Fibroblast of lung (primary cell): ENCODE data around the gene PLK1. TPM values are rescaled to one million over a fixed set of nuclear protein-coding genes. Genes with fewer than 3 reads are reported as not detected.

ENCODE experiments used
- DNase-seq, 2 donors: peaks; one replicate each; pipeline versions ENCODE4 v3.0.0 to v3.0.0-alpha.2; 2010; ENCODE audit warnings: low read depth in 2 of 2
- H2AFZ ChIP-seq: 2 replicates; pipeline ENCODE4 v1.5.1; 2012; ENCODE audit warnings: low read length, control low read depth, inconsistent platforms
- H3K27ac ChIP-seq: 2 replicates; pipeline ENCODE4 v1.5.1; 2011; ENCODE audit warnings: low read length, control low read depth; ENCODE audit not compliant: insufficient read depth
- H3K27me3 ChIP-seq: 2 replicates; pipeline ENCODE4 v1.5.1; 2011; ENCODE audit warnings: mild to moderate bottlenecking, low read length; ENCODE audit not compliant: control insufficient read depth, insufficient read depth
- H3K36me3 ChIP-seq: 2 replicates; pipeline ENCODE4 v1.5.1; 2011; ENCODE audit warnings: low read length; ENCODE audit not compliant: control insufficient read depth, insufficient read depth
- H3K4me1 ChIP-seq: 2 replicates; pipeline ENCODE4 v1.5.1; 2011; ENCODE audit warnings: low read length; ENCODE audit not compliant: control insufficient read depth, insufficient read depth; ENCODE audit errors: extremely low read depth
- H3K4me2 ChIP-seq: 2 replicates; pipeline ENCODE4 v1.5.1; 2011; ENCODE audit warnings: low read length, control low read depth; ENCODE audit not compliant: insufficient read depth; ENCODE audit errors: extremely low read depth
- H3K4me3 ChIP-seq, 4 experiments: fragments of 200-600 bp in 1 of 4; sonication (generic) in 1 of 4; replicated peaks in 1 of 4; 2 replicates each; pipeline ENCODE4 v1.5.1; 2011 to 2016; ENCODE audit warnings: low read length in 4 of 4, low read depth in 3 of 4, mild to moderate bottlenecking in 3 of 4, control low read depth in 2 of 4, inconsistent platforms in 1 of 4, mixed read lengths in 1 of 4; ENCODE audit not compliant: insufficient read depth in 1 of 4; ENCODE audit errors: control extremely low read depth in 1 of 4
- H3K79me2 ChIP-seq: 2 replicates; pipeline ENCODE4 v1.5.1; 2012; ENCODE audit warnings: mild to moderate bottlenecking, low read length, inconsistent platforms; ENCODE audit not compliant: control insufficient read depth, insufficient read depth
- H3K9ac ChIP-seq: 2 replicates; pipeline ENCODE4 v1.5.1; 2011; ENCODE audit warnings: mild to moderate bottlenecking, low read length, control low read depth; ENCODE audit not compliant: insufficient read depth
- H3K9me3 ChIP-seq: 2 replicates; pipeline ENCODE4 v1.5.1; 2012; ENCODE audit warnings: low read depth, low read length; ENCODE audit not compliant: control insufficient read depth, insufficient read depth
- H4K20me1 ChIP-seq: 2 replicates; pipeline ENCODE4 v1.5.1; 2011; ENCODE audit warnings: low read length; ENCODE audit not compliant: control insufficient read depth, insufficient read depth; ENCODE audit errors: extremely low read depth
- EZH2 ChIP-seq: IDR thresholded peaks from 2 replicates; pipeline ENCODE4 v1.5.1; 2012; ENCODE audit warnings: low read length, control low read depth, mild to moderate bottlenecking; ENCODE audit errors: missing control alignments
- polyA plus RNA-seq, 2 donors: library from polyadenylated mRNA; depleted of rRNA in 1 of 2; stranded (reverse) in 1 of 2; unstranded in 1 of 2; fragments of >200 nt; gene quantifications; 2 replicates each; pipeline ENCODE4 v1.2.1, GENCODE V29; 2011 to 2012; ENCODE audit warnings: missing spikeins in 1 of 2
- total RNA-seq: library from RNA; depleted of rRNA; stranded (reverse); fragments of >200 nt; gene quantifications from 2 replicates; pipeline ENCODE4 v1.2.1, GENCODE V29; 2014
- TF ChIP-seq, protein P1 (sequence below), 2 donors: IDR thresholded peaks in 1 of 2; conservative IDR thresholded peaks in 1 of 2; 1 replicate in 1 of 2; 2 replicates in 1 of 2; pipeline ENCODE4 v1.5.1; 2011 to 2012; ENCODE audit warnings: low read length in 2 of 2, control low read depth in 1 of 2, inconsistent platforms in 1 of 2, low read depth in 1 of 2, mild to moderate bottlenecking in 1 of 2

PLK1 gene
- total and polyA plus RNA-seq, 2 donors (not counting 1 experiment from before 2014, with no cell fraction given): 6.3 to 16.2 TPM

DNA sequence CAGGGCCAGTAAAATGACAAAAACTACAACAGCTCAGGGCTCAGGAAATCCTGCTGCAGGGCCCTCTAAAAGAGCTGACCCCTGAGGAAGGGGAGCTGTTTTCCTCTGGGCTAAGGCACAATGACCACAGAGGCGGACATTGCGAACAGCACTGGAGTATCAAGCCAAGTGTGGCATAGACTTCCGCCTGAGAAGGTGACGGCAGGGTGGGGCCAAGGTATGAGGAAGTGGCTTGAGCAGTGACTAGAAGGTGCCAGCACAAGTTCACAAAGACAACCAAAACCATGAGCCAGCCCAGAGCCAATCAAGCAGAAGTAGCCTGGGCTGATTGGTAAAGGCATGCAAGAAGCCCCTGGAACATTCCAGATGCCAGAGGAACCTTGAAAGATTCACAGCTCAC lies 20.4 kb downstream of the PLK1 start:
- H3K4me2 ChIP-seq: no peak overlapping the region
- H3K4me3 ChIP-seq: no peak overlapping the region
- no peak overlapping the region for H2AFZ ChIP-seq
- no peaks in the 10 kb centered on the region for H3K27me3 ChIP-seq
- no peak overlapping the region for H3K27ac ChIP-seq
- no peaks in the 10 kb centered on the region for H3K79me2 ChIP-seq
- no peaks in the 10 kb centered on the region for H3K36me3 ChIP-seq
- no peak overlapping the region for H3K9ac ChIP-seq
- no peaks in the 10 kb centered on the region for H3K4me1 ChIP-seq
- DNase-seq: no peak
- no peak for TF ChIP-seq EZH2
- TF ChIP-seq, protein P1, sequence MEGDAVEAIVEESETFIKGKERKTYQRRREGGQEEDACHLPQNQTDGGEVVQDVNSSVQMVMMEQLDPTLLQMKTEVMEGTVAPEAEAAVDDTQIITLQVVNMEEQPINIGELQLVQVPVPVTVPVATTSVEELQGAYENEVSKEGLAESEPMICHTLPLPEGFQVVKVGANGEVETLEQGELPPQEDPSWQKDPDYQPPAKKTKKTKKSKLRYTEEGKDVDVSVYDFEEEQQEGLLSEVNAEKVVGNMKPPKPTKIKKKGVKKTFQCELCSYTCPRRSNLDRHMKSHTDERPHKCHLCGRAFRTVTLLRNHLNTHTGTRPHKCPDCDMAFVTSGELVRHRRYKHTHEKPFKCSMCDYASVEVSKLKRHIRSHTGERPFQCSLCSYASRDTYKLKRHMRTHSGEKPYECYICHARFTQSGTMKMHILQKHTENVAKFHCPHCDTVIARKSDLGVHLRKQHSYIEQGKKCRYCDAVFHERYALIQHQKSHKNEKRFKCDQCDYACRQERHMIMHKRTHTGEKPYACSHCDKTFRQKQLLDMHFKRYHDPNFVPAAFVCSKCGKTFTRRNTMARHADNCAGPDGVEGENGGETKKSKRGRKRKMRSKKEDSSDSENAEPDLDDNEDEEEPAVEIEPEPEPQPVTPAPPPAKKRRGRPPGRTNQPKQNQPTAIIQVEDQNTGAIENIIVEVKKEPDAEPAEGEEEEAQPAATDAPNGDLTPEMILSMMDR (conservative IDR thresholded peaks at IDR 0.05 in 1 of 2, IDR thresholded peaks at IDR 0.05 in 1 of 2; ENCODE audit: low read depth in 1 of 2, low read length in 2 of 2): no peak
- no peaks in the 10 kb centered on the region for H4K20me1 ChIP-seq
- H3K9me3 ChIP-seq: no peaks in the 10 kb centered on the region

DNA sequence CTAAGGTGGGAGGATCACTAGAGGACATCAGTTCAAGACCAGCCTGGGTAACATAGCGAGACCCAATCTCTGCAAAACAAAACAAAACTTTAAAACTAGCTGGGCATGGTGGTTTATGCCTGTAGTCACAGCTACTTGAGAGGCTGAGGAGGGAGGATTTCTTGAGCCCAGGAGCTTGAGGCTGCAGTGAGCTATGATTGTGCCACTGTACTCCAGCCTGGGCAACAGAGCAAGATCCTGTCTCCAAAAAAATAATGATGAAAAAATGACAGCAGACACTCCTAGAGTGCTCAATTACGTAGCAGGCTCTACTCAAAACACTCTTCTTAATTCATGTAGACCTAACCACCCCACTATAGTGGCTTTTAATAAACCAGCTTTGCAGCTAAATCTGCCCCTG lies 21.4 kb downstream of the PLK1 start:
- Histone ChIP-seq H3K27me3 (no peaks in the 10 kb centered on the region), H2AFZ (no peak overlapping the region), H3K9ac (no peak overlapping the region), H3K4me2 (no peak overlapping the region), H3K9me3 (no peaks in the 10 kb centered on the region), H3K36me3 (no peaks in the 10 kb centered on the region), H3K4me3 (no peak overlapping the region), H3K27ac (no peak overlapping the region), H4K20me1 (no peaks in the 10 kb centered on the region), H3K4me1 (no peaks in the 10 kb centered on the region), H3K79me2 (no peaks in the 10 kb centered on the region)
- no peak for DNase-seq
- TF ChIP-seq, protein P1 (conservative IDR thresholded peaks at IDR 0.05 in 1 of 2, IDR thresholded peaks at IDR 0.05 in 1 of 2; ENCODE audit: low read depth in 1 of 2, low read length in 2 of 2): no peak
- no peak for TF ChIP-seq EZH2

DNA sequence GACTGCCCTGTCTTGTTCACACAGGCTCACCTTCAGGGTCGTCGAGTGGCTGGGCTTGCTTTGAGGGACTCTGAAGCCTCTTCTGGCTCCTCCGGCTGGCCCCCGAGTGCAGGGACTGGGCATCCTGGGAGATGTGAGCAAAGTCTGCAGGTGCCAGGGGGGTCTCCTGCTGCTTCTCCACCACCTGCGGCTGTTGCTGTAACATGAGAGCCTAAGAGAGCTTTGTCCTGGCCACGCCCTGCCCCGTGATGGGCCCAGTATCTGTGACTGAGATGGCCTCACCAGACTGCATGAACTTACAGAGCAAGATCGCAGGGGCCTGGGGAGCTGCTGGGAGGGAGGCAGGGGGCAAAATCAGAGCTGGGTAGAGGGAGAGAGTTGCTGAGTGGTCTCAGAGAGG lies 21.8 kb downstream of the PLK1 start:
- no peaks in the 10 kb centered on the region for H3K79me2 ChIP-seq
- DNase-seq: no peak
- no peak overlapping the region for H3K4me3 ChIP-seq
- H4K20me1 ChIP-seq: no peaks in the 10 kb centered on the region
- H3K4me2 ChIP-seq: no peak overlapping the region
- H3K9ac ChIP-seq: no peak overlapping the region
- H2AFZ ChIP-seq: no peak overlapping the region
- H3K36me3 ChIP-seq: no peaks in the 10 kb centered on the region
- H3K27ac ChIP-seq: no peak overlapping the region
- TF ChIP-seq, protein P1 (conservative IDR thresholded peaks at IDR 0.05 in 1 of 2, IDR thresholded peaks at IDR 0.05 in 1 of 2; ENCODE audit: low read depth in 1 of 2, low read length in 2 of 2): no peak
- no peak for TF ChIP-seq EZH2
- no peaks in the 10 kb centered on the region for H3K4me1 ChIP-seq
- H3K9me3 ChIP-seq: no peaks in the 10 kb centered on the region
- H3K27me3 ChIP-seq: no peaks in the 10 kb centered on the region
